Panc1 (cell line): ENCODE data around the gene CRTAC1. TPM values are rescaled to one million over a fixed set of nuclear protein-coding genes. Genes with fewer than 3 reads are reported as not detected.

Experiments used
- ATAC-seq: fragments of 200-7000 bp; cut with Tn5 transposase; 2 replicates; pipeline ENCODE4 v1.9.1; 2020; ENCODE audit warnings: mild to moderate bottlenecking, moderate library complexity
- BruUV-seq: library from RNA; stranded (reverse); fragments of 400-500 nt; replicated peaks from 2 replicates; lab custom pipeline; 2021; lab: Mats Ljungman, UMichigan
- CTCF ChIA-PET: fragments of 300-600 bp; sonication (Branson Sonifier 250); formaldehyde crosslinking; loops from one replicate; lab custom pipeline; 2022; ENCODE audit warnings: antibody characterized with exemption; lab: Charles Lee
- POLR2A ChIA-PET: fragments of 300-600 bp; sonication (Branson Sonifier 250); formaldehyde crosslinking; loops from one replicate; lab custom pipeline; 2022; ENCODE audit warnings: antibody characterized with exemption; lab: Charles Lee
- DNase-seq: peaks from one replicate; pipeline ENCODE4 v3.0.0-alpha.2; 2010; ENCODE audit warnings: low read depth, low spot score
- H3K27ac ChIP-seq: 2 replicates; pipeline ENCODE4 v1.5.1; 2011; ENCODE audit warnings: mild to moderate bottlenecking, low read length, inconsistent platforms
- H3K27me3 ChIP-seq: fragments of 200-500 bp; sonication (Bioruptor generic); 2 replicates; pipeline ENCODE4 v1.6.0; 2014; ENCODE audit warnings: low read length, inconsistent platforms; ENCODE audit not compliant: control insufficient read depth, insufficient read depth
- H3K36me3 ChIP-seq: fragments of 200-500 bp; sonication (Bioruptor generic); 2 replicates; pipeline ENCODE4 v1.5.1; 2014; ENCODE audit warnings: inconsistent platforms, mild to moderate bottlenecking, low read length, moderate library complexity; ENCODE audit not compliant: control insufficient read depth, insufficient read depth
- H3K4me1 ChIP-seq: 2 replicates; pipeline ENCODE4 v1.5.1; 2011; ENCODE audit warnings: inconsistent platforms, mild to moderate bottlenecking, low read length, moderate library complexity; ENCODE audit not compliant: control insufficient read depth, insufficient read depth
- H3K4me3 ChIP-seq, 2 experiments: 2 replicates each; pipeline ENCODE4 v1.5.1; 2011 to 2012; ENCODE audit warnings: low read depth in 2 of 2, low read length in 2 of 2, mild to moderate bottlenecking in 2 of 2, inconsistent platforms in 1 of 2, moderate library complexity in 1 of 2
- H3K9me3 ChIP-seq: fragments of 200-500 bp; sonication (Bioruptor generic); 2 replicates; pipeline ENCODE4 v1.5.1; 2014; ENCODE audit warnings: low read depth, mild to moderate bottlenecking, inconsistent platforms, low read length, moderate library complexity; ENCODE audit not compliant: control insufficient read depth, insufficient read depth
- POLR2AphosphoS5 ChIP-seq: IDR thresholded peaks from 2 replicates; pipeline ENCODE4 v1.6.1; 2012; ENCODE audit warnings: mild to moderate bottlenecking, low read depth, low read length, moderate library complexity
- SIN3A ChIP-seq: IDR thresholded peaks from 2 replicates; pipeline ENCODE4 v1.6.1; 2012; ENCODE audit warnings: low read depth, mild to moderate bottlenecking, low read length, moderate library complexity, borderline replicate concordance; ENCODE audit not compliant: insufficient read depth
- TCF7L2 ChIP-seq: IDR thresholded peaks from 2 replicates; pipeline ENCODE4 v1.6.1; 2011; ENCODE audit warnings: mild to moderate bottlenecking, low read depth, low read length, inconsistent platforms
- in situ Hi-C: cut with HindIII; loops from 2 replicates; pipeline ENCODE4 v1.10.0; 2016; ENCODE audit warnings: low sequenced_read_pairs, low pct_unique_long_range_greater_than_20kb
- intact Hi-C: fragments of 100-400 bp; cut with micrococcal nuclease; formaldehyde crosslinking; loops from one replicate; pipeline ENCODE4 v1.10.0; 2022; ENCODE audit not compliant: unreplicated experiment
- total RNA-seq: library from RNA; stranded (reverse); gene quantifications from one replicate; pipeline ENCODE4 v1.2.1, GENCODE V29; 2021; ENCODE audit not compliant: unreplicated experiment
- TF ChIP-seq, protein P1 (sequence below), 2 experiments: IDR thresholded peaks; 2 replicates each; pipeline ENCODE4 v1.6.1; 2011 to 2012; ENCODE audit warnings: low read depth in 2 of 2, control low read depth in 1 of 2, low read length in 1 of 2, mild to moderate bottlenecking in 1 of 2, moderate library complexity in 1 of 2; ENCODE audit not compliant: insufficient read depth in 1 of 2
- TF ChIP-seq, protein P2 (sequence below): fragments of 450-650 bp; IDR thresholded peaks from 2 replicates; pipeline ENCODE4 v1.5.1; 2017; ENCODE audit warnings: mild to moderate bottlenecking

The CRTAC1 gene
- total RNA-seq, 1 experiment from 2014 or later: 0.23 TPM

DNA sequence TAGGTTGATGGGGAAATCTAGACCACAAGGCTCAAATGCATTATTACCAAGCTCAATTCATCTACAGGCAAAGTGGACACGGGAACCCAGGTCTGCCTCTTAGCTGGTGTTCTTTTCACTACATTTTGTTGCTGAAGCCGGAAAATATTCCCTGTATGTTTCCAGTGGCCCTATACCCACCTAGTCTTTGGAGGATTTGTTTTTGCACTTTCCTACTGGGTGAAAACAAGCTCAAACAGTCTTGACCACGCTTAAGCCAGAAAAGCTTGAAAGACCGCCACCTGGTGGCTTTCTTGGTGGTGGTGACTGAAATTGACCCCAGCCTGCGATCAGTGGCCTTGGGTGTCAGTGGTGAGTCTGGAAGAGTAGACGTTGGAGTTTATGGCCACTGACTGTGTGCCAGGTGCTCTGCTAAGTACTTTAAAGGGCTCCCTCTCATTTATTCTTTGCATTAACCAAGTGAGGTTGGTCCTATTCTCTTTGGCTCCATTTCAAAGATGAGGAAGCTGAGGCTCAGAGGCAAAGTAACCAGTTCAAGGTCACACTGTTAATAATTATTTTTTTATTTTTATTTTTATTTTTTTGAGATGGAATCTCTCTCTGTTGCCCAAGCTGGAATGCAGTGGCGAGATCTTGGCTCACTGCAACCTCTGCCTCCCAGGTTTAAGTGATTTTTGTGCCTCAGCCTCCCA is 11.1 kb upstream of the CRTAC1 start:
- TF ChIP-seq, protein P1, sequence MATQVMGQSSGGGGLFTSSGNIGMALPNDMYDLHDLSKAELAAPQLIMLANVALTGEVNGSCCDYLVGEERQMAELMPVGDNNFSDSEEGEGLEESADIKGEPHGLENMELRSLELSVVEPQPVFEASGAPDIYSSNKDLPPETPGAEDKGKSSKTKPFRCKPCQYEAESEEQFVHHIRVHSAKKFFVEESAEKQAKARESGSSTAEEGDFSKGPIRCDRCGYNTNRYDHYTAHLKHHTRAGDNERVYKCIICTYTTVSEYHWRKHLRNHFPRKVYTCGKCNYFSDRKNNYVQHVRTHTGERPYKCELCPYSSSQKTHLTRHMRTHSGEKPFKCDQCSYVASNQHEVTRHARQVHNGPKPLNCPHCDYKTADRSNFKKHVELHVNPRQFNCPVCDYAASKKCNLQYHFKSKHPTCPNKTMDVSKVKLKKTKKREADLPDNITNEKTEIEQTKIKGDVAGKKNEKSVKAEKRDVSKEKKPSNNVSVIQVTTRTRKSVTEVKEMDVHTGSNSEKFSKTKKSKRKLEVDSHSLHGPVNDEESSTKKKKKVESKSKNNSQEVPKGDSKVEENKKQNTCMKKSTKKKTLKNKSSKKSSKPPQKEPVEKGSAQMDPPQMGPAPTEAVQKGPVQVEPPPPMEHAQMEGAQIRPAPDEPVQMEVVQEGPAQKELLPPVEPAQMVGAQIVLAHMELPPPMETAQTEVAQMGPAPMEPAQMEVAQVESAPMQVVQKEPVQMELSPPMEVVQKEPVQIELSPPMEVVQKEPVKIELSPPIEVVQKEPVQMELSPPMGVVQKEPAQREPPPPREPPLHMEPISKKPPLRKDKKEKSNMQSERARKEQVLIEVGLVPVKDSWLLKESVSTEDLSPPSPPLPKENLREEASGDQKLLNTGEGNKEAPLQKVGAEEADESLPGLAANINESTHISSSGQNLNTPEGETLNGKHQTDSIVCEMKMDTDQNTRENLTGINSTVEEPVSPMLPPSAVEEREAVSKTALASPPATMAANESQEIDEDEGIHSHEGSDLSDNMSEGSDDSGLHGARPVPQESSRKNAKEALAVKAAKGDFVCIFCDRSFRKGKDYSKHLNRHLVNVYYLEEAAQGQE (IDR thresholded peaks at IDR 0.05; ENCODE audit: insufficient read depth in 1 of 2, low read depth in 2 of 2, low read length in 1 of 2): no peak
- TF ChIP-seq POLR2AphosphoS5: no peak
- TF ChIP-seq TCF7L2: no peak
- TF ChIP-seq, protein P2, sequence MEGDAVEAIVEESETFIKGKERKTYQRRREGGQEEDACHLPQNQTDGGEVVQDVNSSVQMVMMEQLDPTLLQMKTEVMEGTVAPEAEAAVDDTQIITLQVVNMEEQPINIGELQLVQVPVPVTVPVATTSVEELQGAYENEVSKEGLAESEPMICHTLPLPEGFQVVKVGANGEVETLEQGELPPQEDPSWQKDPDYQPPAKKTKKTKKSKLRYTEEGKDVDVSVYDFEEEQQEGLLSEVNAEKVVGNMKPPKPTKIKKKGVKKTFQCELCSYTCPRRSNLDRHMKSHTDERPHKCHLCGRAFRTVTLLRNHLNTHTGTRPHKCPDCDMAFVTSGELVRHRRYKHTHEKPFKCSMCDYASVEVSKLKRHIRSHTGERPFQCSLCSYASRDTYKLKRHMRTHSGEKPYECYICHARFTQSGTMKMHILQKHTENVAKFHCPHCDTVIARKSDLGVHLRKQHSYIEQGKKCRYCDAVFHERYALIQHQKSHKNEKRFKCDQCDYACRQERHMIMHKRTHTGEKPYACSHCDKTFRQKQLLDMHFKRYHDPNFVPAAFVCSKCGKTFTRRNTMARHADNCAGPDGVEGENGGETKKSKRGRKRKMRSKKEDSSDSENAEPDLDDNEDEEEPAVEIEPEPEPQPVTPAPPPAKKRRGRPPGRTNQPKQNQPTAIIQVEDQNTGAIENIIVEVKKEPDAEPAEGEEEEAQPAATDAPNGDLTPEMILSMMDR: peak; percentile 92
- no peak for TF ChIP-seq SIN3A
- Histone ChIP-seq H3K4me1 (no peaks in the 10 kb centered on the region), H3K4me3 (no peak overlapping the region), H3K9me3 (no peaks in the 10 kb centered on the region), H3K36me3 (no peaks in the 10 kb centered on the region), H3K27me3 (peaks cover 39% of the 10 kb centered on the region), H3K27ac (no peak overlapping the region)
- DNase-seq (peak; percentile 58), ATAC-seq (peak; percentile 83)
- ChIA-PET POLR2A (no interaction called here), CTCF (interaction anchor here (0.6 to 2.8 kb wide), 14 partner anchors 13 to 251 kb away, joined by 3 to 53 read pairs (median 4); no protein-coding TSS in a partner anchor)
- intact Hi-C loops (loop anchor here (1.0 to 10.0 kb wide), 2 partner anchors 127 to 247 kb away; no protein-coding TSS in a partner anchor), in situ Hi-C loops (no loop called here)
- BruUV-seq: no TSS peak

DNA sequence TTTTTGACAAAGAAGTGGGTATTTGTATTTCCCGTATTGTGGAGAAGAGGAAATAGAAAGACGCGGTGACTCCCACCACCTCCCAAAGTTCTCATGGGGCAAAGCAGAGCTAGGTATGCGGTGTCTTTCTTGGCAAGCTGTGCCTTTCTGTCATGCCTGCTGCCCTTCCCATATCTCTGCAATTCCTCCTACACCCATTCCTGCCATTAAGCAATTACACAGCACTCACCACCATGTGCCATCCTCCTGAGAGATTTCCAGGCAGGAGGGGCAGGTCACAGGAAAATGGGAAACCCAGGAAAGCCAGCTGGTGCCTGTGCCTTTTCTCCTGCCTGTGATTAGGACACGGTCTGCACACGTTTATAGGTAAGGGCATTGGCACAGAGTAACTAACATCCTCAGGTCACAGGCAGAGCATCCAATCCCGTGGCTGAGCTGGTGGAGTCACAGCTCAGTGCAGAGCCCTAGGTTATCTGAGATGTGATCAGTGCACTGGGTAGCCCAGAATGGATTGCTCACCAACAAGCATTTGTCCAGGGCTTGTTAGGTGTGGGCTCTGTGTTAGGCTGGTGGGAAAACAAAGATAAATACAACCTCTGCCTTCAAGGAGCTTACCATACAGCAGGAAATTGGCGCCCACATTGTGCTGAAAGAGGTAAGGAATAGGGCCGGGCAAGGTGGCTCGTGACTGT is 9.4 kb upstream of the CRTAC1 start:
- no peaks in the 10 kb centered on the region for H3K9me3 ChIP-seq
- DNase-seq (no peak), ATAC-seq (peak; percentile 55)
- H3K27ac ChIP-seq: no peak overlapping the region
- ChIA-PET POLR2A (no interaction called here), CTCF (interaction anchor here (0.5 to 2.8 kb wide), 5 partner anchors 8 to 235 kb away, joined by 3 to 53 read pairs (median 4); no protein-coding TSS in a partner anchor)
- H3K4me3 ChIP-seq: no peak overlapping the region
- peaks cover 43% of the 10 kb centered on the region for H3K27me3 ChIP-seq
- H3K4me1 ChIP-seq: no peaks in the 10 kb centered on the region
- BruUV-seq: no TSS peak
- no peaks in the 10 kb centered on the region for H3K36me3 ChIP-seq
- intact Hi-C loops (loop anchor here (10.0 kb wide), 1 partner anchor 245 kb away; no protein-coding TSS in a partner anchor), in situ Hi-C loops (no loop called here)
- TF ChIP-seq TCF7L2 (no peak), POLR2AphosphoS5 (no peak), SIN3A (no peak)
- TF ChIP-seq, protein P2: no peak
- TF ChIP-seq, protein P1 (IDR thresholded peaks at IDR 0.05; ENCODE audit: insufficient read depth in 1 of 2, low read depth in 2 of 2, low read length in 1 of 2): no peak
